GM18499 (cell line): ENCODE data around the gene PTPRD.

ENCODE experiments used
- ATAC-seq: cut with Tn5 transposase; IDR thresholded peaks from one replicate; pipeline ENCODE4 v1.9.1; 2021; ENCODE audit warnings: moderate number of reproducible peaks; ENCODE audit not compliant: insufficient read depth, unreplicated experiment

PTPRD gene

GRCh38 chr9:8555762-8556500 is 2056.9 kb downstream of the PTPRD start:
- ATAC-seq, result no peak

- no peak for ATAC-seq
Observed at GRCh38 chr9:8553444-8553843, 2059.4 kb downstream of the PTPRD start.

- no peak for ATAC-seq
Observed at GRCh38 chr9:8552732-8553131, 2060.1 kb downstream of the PTPRD start.

GRCh38 chr9:8549214-8549613 is 2063.6 kb downstream of the PTPRD start:
- ATAC-seq, result no peak

- ATAC-seq, result no peak
Observed at GRCh38 chr9:8543219-8543618, 2069.6 kb downstream of the PTPRD start.

GRCh38 chr9:8542537-8542936 is 2070.3 kb downstream of the PTPRD start:
- ATAC-seq, result no peak

GRCh38 chr9:8539681-8540197 is 2073.1 kb downstream of the PTPRD start:
- no peak for ATAC-seq

GRCh38 chr9:8536845-8537244 is 2076.0 kb downstream of the PTPRD start:
- no peak for ATAC-seq

GRCh38 chr9:8534828-8535227 is 2078.0 kb downstream of the PTPRD start:
- no peak for ATAC-seq

GRCh38 chr9:8533681-8534080 is 2079.1 kb downstream of the PTPRD start:
- ATAC-seq, result no peak

- ATAC-seq, result no peak
Observed at GRCh38 chr9:8531826-8532415, 2080.9 kb downstream of the PTPRD start.

GRCh38 chr9:8521112-8521511 is 2091.7 kb downstream of the PTPRD start:
- ATAC-seq, result no peak

- ATAC-seq, result no peak
Observed at GRCh38 chr9:8515748-8516147, 2097.1 kb downstream of the PTPRD start.

GRCh38 chr9:8514760-8515159 is 2098.0 kb downstream of the PTPRD start:
- ATAC-seq, result no peak

GRCh38 chr9:8508671-8509290 is 2104.0 kb downstream of the PTPRD start:
- ATAC-seq, result no peak

GRCh38 chr9:8494571-8494970 is 2118.2 kb downstream of the PTPRD start:
- no peak for ATAC-seq

GRCh38 chr9:8492679-8493078 is 2120.1 kb downstream of the PTPRD start:
- ATAC-seq, result no peak

GRCh38 chr9:8492024-8492423 is 2120.8 kb downstream of the PTPRD start:
- no peak for ATAC-seq

GRCh38 chr9:8491563-8491962 is 2121.2 kb downstream of the PTPRD start:
- no peak for ATAC-seq

GRCh38 chr9:8489835-8490234 is 2123.0 kb downstream of the PTPRD start:
- ATAC-seq, result no peak

GRCh38 chr9:8486095-8486494 is 2126.7 kb downstream of the PTPRD start:
- ATAC-seq, result no peak
